ENCODE measurements around the gene POLR2J.
"Not testable (repeated sequence)": the region's sequence is repeated elsewhere in the genome, so short reads cannot be mapped to it uniquely, and the experiment has no call there.

Gene POLR2J

GRCh38 chr7:102496861-102497260, 18.1 kb upstream of the POLR2J start:
- not testable (repeated sequence) for DNase-seq (ENCODE audit: extremely low read depth in 1 of 2, low read depth in 1 of 2)

GRCh38 chr7:102494473-102495149, 15.9 kb upstream of the POLR2J start:
- not testable (repeated sequence) for DNase-seq (ENCODE audit: extremely low read depth in 1 of 2, low read depth in 1 of 2)

DNA sequence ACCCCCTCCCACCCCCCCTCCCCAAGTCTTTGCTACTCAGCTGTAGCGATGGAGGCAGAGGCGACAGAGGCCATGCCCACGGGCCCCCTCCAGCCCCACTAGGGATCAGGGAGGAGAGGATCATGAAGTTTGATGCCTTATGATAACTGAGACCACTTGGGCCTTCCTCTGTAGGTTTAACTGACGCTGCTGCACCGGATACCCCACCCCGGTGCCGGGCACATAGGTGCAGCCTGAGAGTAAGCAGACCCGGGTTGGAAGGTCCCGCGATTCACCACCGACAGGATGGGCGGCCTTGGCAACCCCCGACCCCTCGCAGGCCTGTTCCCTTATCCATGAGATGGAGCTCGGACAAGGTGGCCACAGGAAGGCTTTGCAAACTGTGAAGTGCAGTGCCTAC, 15.3 kb upstream of the POLR2J start:
- DNase-seq (ENCODE audit: extremely low read depth in 1 of 2, low read depth in 1 of 2): not testable (repeated sequence)

GRCh38 chr7:102493220-102493935, 14.7 kb upstream of the POLR2J start:
- not testable (repeated sequence) for DNase-seq (ENCODE audit: extremely low read depth in 1 of 2, low read depth in 1 of 2)

- peak in 1 of 2 donors; percentile 44 for DNase-seq (ENCODE audit: extremely low read depth in 1 of 2, low read depth in 1 of 2)
Measured at GRCh38 chr7:102490529-102491075, 11.9 kb upstream of the POLR2J start.

DNA sequence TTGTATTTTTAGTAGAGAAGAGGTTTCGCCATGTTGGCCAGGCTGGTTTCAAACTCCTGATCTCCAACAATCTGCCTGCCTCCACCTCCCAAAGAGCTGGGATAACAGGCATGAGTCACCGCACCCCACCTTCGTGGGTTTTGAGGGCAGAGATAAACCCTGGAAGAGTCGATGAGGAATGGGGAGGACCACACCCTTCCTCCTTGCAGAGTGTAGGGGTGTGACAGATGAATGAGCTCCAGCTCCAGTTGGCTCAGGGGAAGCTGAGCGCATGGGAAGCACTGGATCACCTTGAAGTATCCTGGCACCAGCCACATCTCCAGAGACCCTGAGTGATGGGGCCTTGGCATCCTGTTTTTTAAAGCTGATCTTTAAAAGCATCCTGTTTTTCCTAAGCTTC, 5.6 kb upstream of the POLR2J start:
- DNase-seq (ENCODE audit: extremely low read depth in 1 of 2, low read depth in 1 of 2): not testable (repeated sequence)

GRCh38 chr7:102481962-102482361, 3.2 kb upstream of the POLR2J start:
- not testable (repeated sequence) for DNase-seq (ENCODE audit: extremely low read depth in 1 of 2, low read depth in 1 of 2)

GRCh38 chr7:102479982-102480637, 1.4 kb upstream of the POLR2J start:
- not testable (repeated sequence) for DNase-seq (ENCODE audit: extremely low read depth in 1 of 2, low read depth in 1 of 2)

DNA sequence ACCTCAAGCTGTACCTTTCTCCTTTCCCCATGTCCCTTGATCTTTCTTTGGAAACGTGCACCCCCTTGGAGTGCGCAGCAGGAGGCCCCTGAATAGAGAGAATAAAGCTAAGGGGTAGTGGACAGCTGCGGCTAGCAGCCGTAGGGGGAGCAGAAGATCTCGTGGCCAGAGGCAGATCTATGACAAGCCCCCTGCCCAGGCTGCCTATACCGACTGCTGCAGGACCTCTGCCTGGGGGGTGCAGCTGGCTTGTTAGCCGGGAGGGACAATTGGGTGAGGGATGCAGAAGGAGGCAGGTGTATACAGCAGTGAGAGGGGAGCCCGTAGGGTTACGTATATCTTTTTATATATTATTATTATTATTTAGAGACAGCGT, 475 bp upstream of the POLR2J start:
- DNase-seq (ENCODE audit: extremely low read depth in 1 of 2, low read depth in 1 of 2): not testable (repeated sequence)

- DNase-seq (ENCODE audit: extremely low read depth in 1 of 2, low read depth in 1 of 2): not testable (repeated sequence)
Measured at GRCh38 chr7:102474736-102475435, 3.8 kb downstream of the POLR2J start.

- not testable (repeated sequence) for DNase-seq (ENCODE audit: extremely low read depth in 1 of 2, low read depth in 1 of 2)
Measured at GRCh38 chr7:102474116-102474515, 4.6 kb downstream of the POLR2J start.

- no peak for DNase-seq (ENCODE audit: extremely low read depth in 1 of 2, low read depth in 1 of 2)
Measured at GRCh38 chr7:102473271-102473991, 5.3 kb downstream of the POLR2J start.

DNA sequence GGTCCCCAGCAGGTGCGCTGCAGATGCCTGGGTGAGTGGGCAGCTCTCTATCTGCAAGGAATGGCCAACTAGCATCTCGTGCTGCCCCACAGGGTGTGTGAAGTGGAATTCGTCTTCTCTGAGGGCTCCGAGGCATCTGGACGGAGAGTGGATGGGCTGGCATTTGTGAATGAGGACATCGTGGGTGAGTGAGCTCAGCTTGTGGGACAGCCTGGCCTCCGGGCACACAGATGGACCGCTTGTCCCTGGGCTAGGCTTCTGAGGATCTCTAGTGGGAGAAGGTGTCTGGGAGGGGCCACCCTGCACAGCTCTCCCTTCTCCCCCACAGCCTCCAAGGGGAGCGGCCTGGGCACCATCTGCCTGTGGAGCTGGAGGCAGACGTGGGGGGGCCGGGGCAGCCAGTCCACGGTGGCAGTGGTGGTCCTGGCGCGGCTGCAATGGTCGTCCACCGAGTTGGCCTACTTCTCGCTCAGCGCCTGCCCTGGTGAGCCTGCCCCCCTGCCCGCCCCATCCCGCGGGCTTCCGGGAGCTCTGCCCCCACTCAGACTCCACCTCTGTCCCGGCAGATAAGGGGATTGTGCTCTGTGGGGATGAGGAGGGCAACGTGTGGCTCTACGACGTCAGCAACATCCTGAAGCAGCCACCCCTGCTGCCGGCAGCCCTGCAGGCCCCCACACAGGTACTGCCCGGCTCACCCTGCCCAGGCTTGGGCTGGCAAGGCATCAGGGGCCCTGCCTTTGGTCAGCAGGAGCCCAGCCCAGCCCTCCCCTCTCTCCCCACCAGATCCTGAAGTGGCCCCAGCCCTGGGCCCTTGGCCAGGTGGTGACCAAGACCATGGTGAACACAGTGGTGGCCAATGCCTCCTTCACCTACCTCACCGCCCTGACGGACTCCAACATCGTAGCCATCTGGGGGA, 6.3 kb downstream of the POLR2J start:
- no peak for DNase-seq (ENCODE audit: extremely low read depth in 1 of 2, low read depth in 1 of 2)

DNA sequence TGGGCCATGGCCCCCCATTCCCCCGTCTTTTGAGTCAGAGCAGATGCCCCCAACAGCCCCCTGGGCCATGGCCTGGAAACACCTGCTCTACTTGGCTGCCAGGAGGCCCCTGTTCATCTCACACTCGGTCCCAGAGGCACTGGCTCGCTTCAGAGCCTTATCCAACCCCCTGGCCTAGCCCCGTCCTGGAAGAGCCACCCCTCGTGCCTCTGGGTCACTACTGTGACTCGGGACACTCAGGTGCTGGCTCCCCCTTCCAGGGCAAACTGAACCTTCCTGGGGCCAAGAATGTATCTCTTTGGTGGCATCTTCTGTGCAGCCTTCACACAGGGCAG, 7.0 kb downstream of the POLR2J start:
- DNase-seq (ENCODE audit: extremely low read depth in 1 of 2, low read depth in 1 of 2): no peak

DNA sequence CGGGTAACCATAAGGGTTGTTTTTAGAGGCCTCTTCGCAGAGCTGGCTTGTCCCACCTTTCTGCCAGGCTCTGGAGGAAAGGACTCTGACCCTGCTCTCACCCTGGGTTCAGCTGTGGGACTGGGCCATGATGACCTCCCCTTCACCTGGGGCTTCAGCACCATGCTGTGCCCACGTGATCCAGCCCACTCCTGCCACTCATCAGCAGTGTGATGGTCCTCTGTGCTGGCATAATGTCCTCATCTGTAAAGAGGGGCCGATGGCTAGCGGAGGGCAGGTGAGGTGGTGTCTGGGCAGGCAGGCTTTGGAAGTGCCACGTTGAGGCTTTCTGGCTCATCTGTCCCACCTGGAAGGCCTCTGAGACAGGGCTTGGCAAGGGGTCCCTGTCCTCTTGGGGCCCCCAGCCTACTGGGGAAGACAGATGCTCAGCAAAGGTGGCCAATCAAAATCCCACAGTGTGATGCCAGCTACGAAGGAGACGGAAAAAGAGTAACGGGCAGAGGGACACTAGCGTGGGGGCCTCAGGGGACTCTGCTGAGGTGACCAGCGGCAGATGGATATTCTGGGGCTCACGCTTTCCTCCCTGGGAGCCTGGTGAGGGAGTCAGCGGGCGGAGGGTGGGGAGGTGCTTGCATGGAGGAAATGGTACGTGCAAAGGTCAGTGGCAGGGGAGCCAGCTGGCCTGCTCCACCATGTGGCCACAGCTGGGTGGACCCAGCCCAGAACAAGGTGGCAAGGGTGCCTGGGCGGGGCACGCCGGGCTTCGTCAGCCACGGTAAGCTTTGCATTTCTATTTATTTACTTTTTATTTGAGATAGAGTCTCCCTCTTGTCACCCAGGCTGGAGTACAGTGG, 8.5 kb downstream of the POLR2J start:
- DNase-seq (ENCODE audit: extremely low read depth in 1 of 2, low read depth in 1 of 2): no peak

- DNase-seq (ENCODE audit: extremely low read depth in 1 of 2, low read depth in 1 of 2): no peak
Measured at GRCh38 chr7:102469351-102469971, 9.3 kb downstream of the POLR2J start.

DNA sequence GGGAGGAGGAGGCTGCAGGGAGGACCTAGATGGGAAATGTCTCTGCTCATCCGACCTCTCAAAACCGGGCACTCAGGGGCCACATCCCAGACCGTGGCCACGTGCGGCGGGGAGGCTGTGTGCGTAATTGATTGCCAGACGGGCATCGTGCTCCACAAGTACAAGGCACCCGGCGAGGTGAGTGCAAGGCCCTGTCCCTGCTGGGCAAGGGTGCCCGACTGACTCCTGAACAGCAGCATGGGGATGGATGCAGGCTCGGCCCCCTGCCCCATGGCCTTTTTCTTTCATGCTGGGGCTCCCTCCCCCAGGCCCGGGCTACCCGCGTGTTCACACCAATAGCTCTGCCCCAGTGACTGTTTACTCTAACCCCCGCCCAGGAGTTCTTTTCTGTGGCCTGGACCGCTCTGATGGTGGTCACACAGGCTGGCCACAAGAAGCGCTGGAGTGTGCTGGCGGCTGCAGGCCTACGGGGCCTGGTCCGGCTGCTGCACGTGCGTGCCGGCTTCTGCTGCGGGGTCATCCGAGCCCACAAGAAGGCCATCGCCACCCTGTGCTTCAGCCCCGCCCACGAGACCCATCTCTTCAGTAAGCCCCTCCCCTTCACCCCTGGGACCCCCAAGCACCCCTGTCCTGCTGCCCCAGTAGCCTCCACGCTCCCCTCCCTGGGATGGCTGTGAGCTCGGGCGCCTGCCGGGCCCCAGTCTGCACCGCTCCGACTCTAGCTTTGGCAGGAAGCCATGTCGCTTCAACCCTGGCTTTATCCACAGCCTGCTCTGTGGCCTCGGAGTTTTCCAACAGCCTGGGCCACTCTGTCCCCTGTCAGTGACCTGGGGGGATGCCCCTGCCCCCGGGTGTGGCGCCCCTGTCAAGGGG, 10.0 kb downstream of the POLR2J start:
- no peak for DNase-seq (ENCODE audit: extremely low read depth in 1 of 2, low read depth in 1 of 2)

Data from stimulated activated CD8-positive, alpha-beta memory T cell treated with anti-CD3 and anti-CD28 coated beads, Interleukin-7, amount 100 ng/mL, for 48 hours (primary cell).